ENCODE data around the gene ANO1.

The ANO1 gene

GRCh38 chr11:70156291-70157037 lies 78.3 kb downstream of the ANO1 start:
- Histone ChIP-seq H3K27ac (ENCODE audit: insufficient read depth, low read length, poor library complexity, severe bottlenecking) (no peak overlapping the region), H3K36me3 (ENCODE audit: control insufficient read depth, insufficient read depth, low read length) (no peaks in the 10 kb centered on the region), H3K9me3 (ENCODE audit: control insufficient read depth, low read length) (no peaks in the 10 kb centered on the region)

GRCh38 chr11:70158201-70158600 lies 80.1 kb downstream of the ANO1 start:
- H3K9me3 ChIP-seq (ENCODE audit: control insufficient read depth, low read length): no peaks in the 10 kb centered on the region
- no peak for DNase-seq
- H3K27ac ChIP-seq (ENCODE audit: insufficient read depth, low read length, poor library complexity, severe bottlenecking): no peak overlapping the region
- H3K36me3 ChIP-seq (ENCODE audit: control insufficient read depth, insufficient read depth, low read length): no peaks in the 10 kb centered on the region
- H3K4me3 ChIP-seq (ENCODE audit: insufficient read depth, low read depth, low read length, poor library complexity, severe bottlenecking): no peak overlapping the region
- H3K27me3 ChIP-seq (replicated peaks; ENCODE audit: control insufficient read depth, insufficient read depth, low read length, poor library complexity, severe bottlenecking): no peaks in the 10 kb centered on the region
- H3K4me1 ChIP-seq (ENCODE audit: control insufficient read depth, insufficient read depth, low read length, poor library complexity, severe bottlenecking): no peaks in the 10 kb centered on the region

More at GRCh38 chr11:70156291-70157037, 78.3 kb downstream of the ANO1 start:
- Histone ChIP-seq H3K27me3 (replicated peaks; ENCODE audit: control insufficient read depth, insufficient read depth, low read length, poor library complexity, severe bottlenecking) (no peaks in the 10 kb centered on the region), H3K4me1 (ENCODE audit: control insufficient read depth, insufficient read depth, low read length, poor library complexity, severe bottlenecking) (no peaks in the 10 kb centered on the region), H3K4me3 (ENCODE audit: insufficient read depth, low read depth, low read length, poor library complexity, severe bottlenecking) (no peak overlapping the region)
- DNase-seq: no peak

GRCh38 chr11:70158757-70159389 lies 80.8 kb downstream of the ANO1 start:
- no peaks in the 10 kb centered on the region for H3K4me1 ChIP-seq (ENCODE audit: control insufficient read depth, insufficient read depth, low read length, poor library complexity, severe bottlenecking)
- no peak overlapping the region for H3K4me3 ChIP-seq (ENCODE audit: insufficient read depth, low read depth, low read length, poor library complexity, severe bottlenecking)
- no peak overlapping the region for H3K27ac ChIP-seq (ENCODE audit: insufficient read depth, low read length, poor library complexity, severe bottlenecking)

GRCh38 chr11:70159627-70160570 lies 81.8 kb downstream of the ANO1 start:
- Histone ChIP-seq H3K9me3 (ENCODE audit: control insufficient read depth, low read length) (no peaks in the 10 kb centered on the region), H3K27me3 (replicated peaks; ENCODE audit: control insufficient read depth, insufficient read depth, low read length, poor library complexity, severe bottlenecking) (no peaks in the 10 kb centered on the region), H3K4me3 (ENCODE audit: insufficient read depth, low read depth, low read length, poor library complexity, severe bottlenecking) (no peak overlapping the region), H3K27ac (ENCODE audit: insufficient read depth, low read length, poor library complexity, severe bottlenecking) (no peak overlapping the region), H3K36me3 (ENCODE audit: control insufficient read depth, insufficient read depth, low read length) (no peaks in the 10 kb centered on the region), H3K4me1 (ENCODE audit: control insufficient read depth, insufficient read depth, low read length, poor library complexity, severe bottlenecking) (no peaks in the 10 kb centered on the region)
- no peak for DNase-seq

More at GRCh38 chr11:70158757-70159389, 80.8 kb downstream of the ANO1 start:
- Histone ChIP-seq H3K36me3 (ENCODE audit: control insufficient read depth, insufficient read depth, low read length) (no peaks in the 10 kb centered on the region), H3K9me3 (ENCODE audit: control insufficient read depth, low read length) (no peaks in the 10 kb centered on the region), H3K27me3 (replicated peaks; ENCODE audit: control insufficient read depth, insufficient read depth, low read length, poor library complexity, severe bottlenecking) (no peaks in the 10 kb centered on the region)
- DNase-seq: no peak

GRCh38 chr11:70161043-70161625 lies 83.0 kb downstream of the ANO1 start:
- no peak for DNase-seq
- Histone ChIP-seq H3K9me3 (ENCODE audit: control insufficient read depth, low read length) (no peaks in the 10 kb centered on the region), H3K36me3 (ENCODE audit: control insufficient read depth, insufficient read depth, low read length) (no peaks in the 10 kb centered on the region), H3K27ac (ENCODE audit: insufficient read depth, low read length, poor library complexity, severe bottlenecking) (no peak overlapping the region), H3K4me1 (ENCODE audit: control insufficient read depth, insufficient read depth, low read length, poor library complexity, severe bottlenecking) (no peaks in the 10 kb centered on the region), H3K4me3 (ENCODE audit: insufficient read depth, low read depth, low read length, poor library complexity, severe bottlenecking) (no peak overlapping the region), H3K27me3 (replicated peaks; ENCODE audit: control insufficient read depth, insufficient read depth, low read length, poor library complexity, severe bottlenecking) (no peaks in the 10 kb centered on the region)

- H3K4me1 ChIP-seq (ENCODE audit: control insufficient read depth, insufficient read depth, low read length, poor library complexity, severe bottlenecking): no peaks in the 10 kb centered on the region
- no peak overlapping the region for H3K4me3 ChIP-seq (ENCODE audit: insufficient read depth, low read depth, low read length, poor library complexity, severe bottlenecking)
- H3K36me3 ChIP-seq (ENCODE audit: control insufficient read depth, insufficient read depth, low read length): no peaks in the 10 kb centered on the region
- no peaks in the 10 kb centered on the region for H3K9me3 ChIP-seq (ENCODE audit: control insufficient read depth, low read length)
- no peak for DNase-seq
- no peaks in the 10 kb centered on the region for H3K27me3 ChIP-seq (replicated peaks; ENCODE audit: control insufficient read depth, insufficient read depth, low read length, poor library complexity, severe bottlenecking)
- H3K27ac ChIP-seq (ENCODE audit: insufficient read depth, low read length, poor library complexity, severe bottlenecking): no peak overlapping the region
Observed at GRCh38 chr11:70164705-70165104, 86.6 kb downstream of the ANO1 start.

GRCh38 chr11:70167120-70167519 lies 89.0 kb downstream of the ANO1 start:
- Histone ChIP-seq H3K4me3 (ENCODE audit: insufficient read depth, low read depth, low read length, poor library complexity, severe bottlenecking) (no peak overlapping the region), H3K4me1 (ENCODE audit: control insufficient read depth, insufficient read depth, low read length, poor library complexity, severe bottlenecking) (no peaks in the 10 kb centered on the region), H3K9me3 (ENCODE audit: control insufficient read depth, low read length) (no peaks in the 10 kb centered on the region), H3K27me3 (replicated peaks; ENCODE audit: control insufficient read depth, insufficient read depth, low read length, poor library complexity, severe bottlenecking) (no peaks in the 10 kb centered on the region), H3K36me3 (ENCODE audit: control insufficient read depth, insufficient read depth, low read length) (no peaks in the 10 kb centered on the region), H3K27ac (ENCODE audit: insufficient read depth, low read length, poor library complexity, severe bottlenecking) (no peak overlapping the region)
- no peak for DNase-seq

- H3K4me1 ChIP-seq (ENCODE audit: control insufficient read depth, insufficient read depth, low read length, poor library complexity, severe bottlenecking): no peaks in the 10 kb centered on the region
- DNase-seq: no peak
- H3K27me3 ChIP-seq (replicated peaks; ENCODE audit: control insufficient read depth, insufficient read depth, low read length, poor library complexity, severe bottlenecking): no peaks in the 10 kb centered on the region
- no peaks in the 10 kb centered on the region for H3K9me3 ChIP-seq (ENCODE audit: control insufficient read depth, low read length)
- no peaks in the 10 kb centered on the region for H3K36me3 ChIP-seq (ENCODE audit: control insufficient read depth, insufficient read depth, low read length)
- no peak overlapping the region for H3K27ac ChIP-seq (ENCODE audit: insufficient read depth, low read length, poor library complexity, severe bottlenecking)
- H3K4me3 ChIP-seq (ENCODE audit: insufficient read depth, low read depth, low read length, poor library complexity, severe bottlenecking): no peak overlapping the region
Observed at GRCh38 chr11:70167723-70168404, 89.7 kb downstream of the ANO1 start.

GRCh38 chr11:70168405-70168754 lies 90.3 kb downstream of the ANO1 start:
- Histone ChIP-seq H3K4me1 (ENCODE audit: control insufficient read depth, insufficient read depth, low read length, poor library complexity, severe bottlenecking) (no peaks in the 10 kb centered on the region), H3K4me3 (ENCODE audit: insufficient read depth, low read depth, low read length, poor library complexity, severe bottlenecking) (no peak overlapping the region), H3K36me3 (ENCODE audit: control insufficient read depth, insufficient read depth, low read length) (no peaks in the 10 kb centered on the region), H3K9me3 (ENCODE audit: control insufficient read depth, low read length) (no peaks in the 10 kb centered on the region), H3K27ac (ENCODE audit: insufficient read depth, low read length, poor library complexity, severe bottlenecking) (no peak overlapping the region), H3K27me3 (replicated peaks; ENCODE audit: control insufficient read depth, insufficient read depth, low read length, poor library complexity, severe bottlenecking) (no peaks in the 10 kb centered on the region)
- DNase-seq: no peak
